Liver (tissue), 9 donors: ENCODE measurements around the gene ZNF556. TPM values are rescaled to one million over a fixed set of nuclear protein-coding genes. Genes with fewer than 3 reads are reported as not detected.

Experiments used
- DNase-seq: peaks from one replicate; pipeline ENCODE4 v3.0.0-alpha.2; 2017; ENCODE audit warnings: low spot score
- H3K27ac ChIP-seq, 2 donors: one replicate each; pipeline ENCODE4 v1.7.0; 2013; ENCODE audit warnings: inconsistent platforms in 2 of 2, low read length in 2 of 2, control low read depth in 1 of 2, low read depth in 1 of 2, mild to moderate bottlenecking in 1 of 2
- H3K27me3 ChIP-seq, 4 donors: one replicate each; pipeline versions ENCODE4 v1.6.1 to v1.7.0; 2013; ENCODE audit warnings: low read length in 3 of 4, inconsistent platforms in 1 of 4, mild to moderate bottlenecking in 1 of 4, moderate library complexity in 1 of 4; ENCODE audit not compliant: control insufficient read depth in 4 of 4, insufficient read depth in 4 of 4
- H3K36me3 ChIP-seq, 4 donors: one replicate each; pipeline versions ENCODE4 v1.6.1 to v1.7.0; 2013; ENCODE audit warnings: low read length in 3 of 4, mild to moderate bottlenecking in 3 of 4, low read depth in 1 of 4, moderate library complexity in 1 of 4; ENCODE audit not compliant: control insufficient read depth in 4 of 4, insufficient read depth in 3 of 4
- H3K4me1 ChIP-seq, 4 donors: one replicate each; pipeline versions ENCODE4 v1.6.1 to v1.7.0; 2013; ENCODE audit warnings: low read length in 3 of 4, mild to moderate bottlenecking in 3 of 4, moderate library complexity in 1 of 4; ENCODE audit not compliant: control insufficient read depth in 4 of 4, insufficient read depth in 4 of 4
- H3K4me3 ChIP-seq, 3 donors: one replicate each; pipeline versions ENCODE4 v1.6.1 to v1.7.0; 2013; ENCODE audit warnings: low read length in 3 of 3, control low read depth in 1 of 3, low read depth in 1 of 3, mild to moderate bottlenecking in 1 of 3
- H3K9ac ChIP-seq, 2 donors: one replicate each; pipeline ENCODE4 v1.7.0; 2013; ENCODE audit warnings: low read length in 2 of 2, mild to moderate bottlenecking in 2 of 2, moderate library complexity in 2 of 2, control low read depth in 1 of 2, low read depth in 1 of 2
- H3K9me3 ChIP-seq, 4 donors: one replicate each; pipeline versions ENCODE4 v1.6.1 to v1.7.0; 2013; ENCODE audit warnings: low read length in 3 of 4; ENCODE audit not compliant: control insufficient read depth in 4 of 4
- EGR1 ChIP-seq, 2 donors: IDR thresholded peaks; 2 replicates each; pipeline ENCODE4 v1.6.1; 2016 to 2018; ENCODE audit warnings: antibody characterized with exemption in 2 of 2, low read depth in 2 of 2
- FOXA1 ChIP-seq: IDR thresholded peaks from 2 replicates; pipeline ENCODE4 v1.6.1; 2016; ENCODE audit warnings: antibody characterized with exemption
- FOXA2 ChIP-seq: IDR thresholded peaks from 2 replicates; pipeline ENCODE4 v1.6.1; 2016; ENCODE audit warnings: antibody characterized with exemption
- GABPA ChIP-seq, 2 donors: IDR thresholded peaks in 1 of 2; conservative IDR thresholded peaks in 1 of 2; 2 replicates each; pipeline ENCODE4 v1.6.1; 2016; ENCODE audit warnings: antibody characterized with exemption in 2 of 2, mild to moderate bottlenecking in 1 of 2, moderate library complexity in 1 of 2
- HNF4A ChIP-seq, 2 donors: conservative IDR thresholded peaks; 2 replicates each; pipeline ENCODE4 v1.6.1; 2016; ENCODE audit warnings: antibody characterized with exemption in 2 of 2, mild to moderate bottlenecking in 2 of 2
- HNF4G ChIP-seq: IDR thresholded peaks from 2 replicates; pipeline ENCODE4 v1.6.1; 2016; ENCODE audit warnings: antibody characterized with exemption
- JUND ChIP-seq, 2 donors: IDR thresholded peaks; 2 replicates each; pipeline ENCODE4 v1.6.1; 2016; ENCODE audit warnings: antibody characterized with exemption in 2 of 2
- NR2F2 ChIP-seq: IDR thresholded peaks from 2 replicates; pipeline ENCODE4 v1.6.1; 2016; ENCODE audit warnings: antibody characterized with exemption
- RAD21 ChIP-seq, 2 donors: IDR thresholded peaks; 2 replicates each; pipeline ENCODE4 v1.6.1; 2016; ENCODE audit warnings: antibody characterized with exemption in 2 of 2, mild to moderate bottlenecking in 2 of 2
- RXRA ChIP-seq, 2 donors: IDR thresholded peaks; 2 replicates each; pipeline ENCODE4 v1.6.1; 2017 to 2018; ENCODE audit warnings: antibody characterized with exemption in 2 of 2, mild to moderate bottlenecking in 1 of 2
- SP1 ChIP-seq: IDR thresholded peaks from 2 replicates; pipeline ENCODE4 v1.6.1; 2018; ENCODE audit warnings: antibody characterized with exemption, mild to moderate bottlenecking
- TAF1 ChIP-seq: conservative IDR thresholded peaks from 2 replicates; pipeline ENCODE4 v1.6.1; 2016; ENCODE audit warnings: antibody characterized with exemption, mild to moderate bottlenecking
- YY1 ChIP-seq: IDR thresholded peaks from 2 replicates; pipeline ENCODE4 v1.6.1; 2016; ENCODE audit warnings: antibody characterized with exemption, mild to moderate bottlenecking
- WGBS: extraction: QIAGEN DNeasy Blood & Tissue Kit; methylation state at CpG from one replicate; pipeline ENCODE4 v1.1.7; 2013; 5-methylcytosine and 5-hydroxymethylcytosine counted together
- polyA plus RNA-seq, 2 donors: library from polyadenylated mRNA; stranded (reverse) in 1 of 2; unstranded in 1 of 2; fragments of 200-250 nt in 1 of 2; fragments of >200 nt in 1 of 2; fragmentation: Nextera tagmentation in 1 of 2; extraction: Ambion mirVana in 1 of 2; gene quantifications; one replicate each; pipeline versions ENCODE4 v1.2.1 to v1.2.3, GENCODE V29; 2013 to 2015
- total RNA-seq, 2 donors: library from RNA; depleted of rRNA; stranded (reverse); fragments of >200 nt; gene quantifications; one replicate each; pipeline ENCODE4 v1.2.3, GENCODE V29; 2014
- TF ChIP-seq, protein P1 (sequence below): IDR thresholded peaks from 2 replicates; pipeline ENCODE4 v1.6.1; 2016; ENCODE audit warnings: antibody characterized with exemption, mild to moderate bottlenecking
- TF ChIP-seq, protein P2 (sequence below): IDR thresholded peaks from 2 replicates; pipeline ENCODE4 v1.6.1; 2016; ENCODE audit warnings: antibody characterized with exemption
- TF ChIP-seq, protein P3 (sequence below): IDR thresholded peaks from 2 replicates; pipeline ENCODE4 v1.6.1; 2016; ENCODE audit warnings: antibody characterized with exemption
- TF ChIP-seq, protein P4 (sequence below): fragments of 150-350 bp; IDR thresholded peaks from 2 replicates; pipeline ENCODE4 v1.5.1; 2017; ENCODE audit warnings: improper control_type of control experiment, low read depth, low read length; ENCODE audit not compliant: missing input control
- TF ChIP-seq, protein P5 (sequence below): IDR thresholded peaks from 2 replicates; pipeline ENCODE4 v1.6.1; 2016; ENCODE audit warnings: antibody characterized with exemption
- donor health status: healthy.
- donor health status: healthy.
- donor health status: healthy.
- donor health status: healthy.
- donor health status: healthy.

The ZNF556 gene
- total and polyA plus RNA-seq, 4 donors, result 0.08 TPM; not detected in 3

DNA sequence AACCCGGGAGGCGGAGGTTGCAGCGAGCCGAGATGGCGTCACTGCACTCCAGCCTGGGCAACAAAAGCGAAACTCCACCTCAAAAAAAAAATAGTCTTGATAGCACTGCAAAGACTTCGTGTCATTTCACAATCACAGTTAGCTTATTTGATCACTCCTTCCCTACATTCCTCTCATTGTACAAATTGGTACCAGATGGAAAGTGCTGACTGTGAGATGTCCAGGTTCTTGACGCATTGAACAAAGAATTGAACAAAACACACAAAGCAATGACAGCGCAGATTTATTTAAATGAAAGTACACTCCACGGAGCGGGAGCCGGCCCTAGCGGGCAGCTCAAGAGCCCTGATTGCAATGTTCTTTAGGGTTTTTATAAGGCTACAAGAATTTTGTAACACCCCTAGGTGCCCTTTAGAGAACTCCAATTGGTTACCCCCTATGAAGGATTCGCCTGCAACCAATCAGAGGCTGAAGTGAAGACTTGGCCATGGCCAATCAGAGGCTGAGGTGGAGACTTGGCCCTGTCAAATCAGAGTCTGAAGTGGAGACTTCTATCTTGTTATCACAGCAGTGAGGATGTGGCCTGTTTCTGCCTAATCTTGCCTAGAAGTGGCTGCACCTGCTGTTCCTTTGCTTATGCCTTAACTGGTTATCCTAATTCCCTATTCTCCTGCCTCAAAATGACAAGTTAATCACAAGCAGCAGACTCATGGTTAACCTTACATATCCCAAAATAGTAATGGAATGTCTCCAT is 16.7 kb downstream of the ZNF556 start:
- H3K27ac ChIP-seq, result no peak overlapping the region
- H3K36me3 ChIP-seq, result no peaks in the 10 kb centered on the region
- H3K9me3 ChIP-seq, result peaks cover 0 to 5% (median 0%) of the 10 kb centered on the region in 4 donors
- no peak for DNase-seq
- no peak for TF ChIP-seq RAD21 (IDR thresholded peaks at IDR 0.05)
- TF ChIP-seq RXRA (IDR thresholded peaks at IDR 0.05), result no peak
- no peak for TF ChIP-seq GABPA (IDR thresholded peaks at IDR 0.05 in 1 of 2, conservative IDR thresholded peaks at IDR 0.05 in 1 of 2)
- TF ChIP-seq, protein P1, sequence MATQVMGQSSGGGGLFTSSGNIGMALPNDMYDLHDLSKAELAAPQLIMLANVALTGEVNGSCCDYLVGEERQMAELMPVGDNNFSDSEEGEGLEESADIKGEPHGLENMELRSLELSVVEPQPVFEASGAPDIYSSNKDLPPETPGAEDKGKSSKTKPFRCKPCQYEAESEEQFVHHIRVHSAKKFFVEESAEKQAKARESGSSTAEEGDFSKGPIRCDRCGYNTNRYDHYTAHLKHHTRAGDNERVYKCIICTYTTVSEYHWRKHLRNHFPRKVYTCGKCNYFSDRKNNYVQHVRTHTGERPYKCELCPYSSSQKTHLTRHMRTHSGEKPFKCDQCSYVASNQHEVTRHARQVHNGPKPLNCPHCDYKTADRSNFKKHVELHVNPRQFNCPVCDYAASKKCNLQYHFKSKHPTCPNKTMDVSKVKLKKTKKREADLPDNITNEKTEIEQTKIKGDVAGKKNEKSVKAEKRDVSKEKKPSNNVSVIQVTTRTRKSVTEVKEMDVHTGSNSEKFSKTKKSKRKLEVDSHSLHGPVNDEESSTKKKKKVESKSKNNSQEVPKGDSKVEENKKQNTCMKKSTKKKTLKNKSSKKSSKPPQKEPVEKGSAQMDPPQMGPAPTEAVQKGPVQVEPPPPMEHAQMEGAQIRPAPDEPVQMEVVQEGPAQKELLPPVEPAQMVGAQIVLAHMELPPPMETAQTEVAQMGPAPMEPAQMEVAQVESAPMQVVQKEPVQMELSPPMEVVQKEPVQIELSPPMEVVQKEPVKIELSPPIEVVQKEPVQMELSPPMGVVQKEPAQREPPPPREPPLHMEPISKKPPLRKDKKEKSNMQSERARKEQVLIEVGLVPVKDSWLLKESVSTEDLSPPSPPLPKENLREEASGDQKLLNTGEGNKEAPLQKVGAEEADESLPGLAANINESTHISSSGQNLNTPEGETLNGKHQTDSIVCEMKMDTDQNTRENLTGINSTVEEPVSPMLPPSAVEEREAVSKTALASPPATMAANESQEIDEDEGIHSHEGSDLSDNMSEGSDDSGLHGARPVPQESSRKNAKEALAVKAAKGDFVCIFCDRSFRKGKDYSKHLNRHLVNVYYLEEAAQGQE, result no peak
- no peak for TF ChIP-seq HNF4G
- 87% methylated on average over 14 of the region's 14 CpGs for WGBS
- H3K4me3 ChIP-seq, result no peak overlapping the region
- H3K27me3 ChIP-seq, result no peaks in the 10 kb centered on the region
- no peaks in the 10 kb centered on the region for H3K4me1 ChIP-seq
- H3K9ac ChIP-seq, result no peak overlapping the region

DNA sequence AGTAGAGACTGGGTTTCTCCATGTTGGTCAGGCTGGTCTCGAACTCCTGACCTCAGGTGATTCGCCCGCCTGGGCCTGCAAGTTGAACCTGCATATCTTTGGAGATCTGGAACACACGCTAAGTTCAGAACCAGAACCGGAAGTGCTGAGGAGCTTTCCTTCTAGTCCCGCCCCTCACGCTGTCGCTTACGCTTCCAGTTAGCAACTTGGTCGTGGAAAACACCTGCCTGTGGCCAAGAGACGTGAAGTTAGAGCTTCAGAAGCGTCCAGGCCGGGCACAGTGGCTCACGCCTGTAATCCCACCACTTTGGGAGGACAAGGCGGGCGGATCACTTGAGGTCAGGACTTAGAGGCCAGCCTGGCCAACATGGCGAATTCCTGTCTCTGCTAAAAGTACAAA is 18.6 kb downstream of the ZNF556 start:
- no peaks in the 10 kb centered on the region for H3K27me3 ChIP-seq
- H3K36me3 ChIP-seq, result no peaks in the 10 kb centered on the region
- H3K4me3 ChIP-seq, result no peak overlapping the region
- no peak overlapping the region for H3K9ac ChIP-seq
- DNase-seq, result no peak
- no peak overlapping the region for H3K27ac ChIP-seq
- no peaks in the 10 kb centered on the region for H3K9me3 ChIP-seq
- 87% methylated on average over 17 of the region's 17 CpGs for WGBS
- H3K4me1 ChIP-seq, result no peaks in the 10 kb centered on the region
- TF ChIP-seq FOXA2, result no peak
- TF ChIP-seq, protein P1, result no peak
- TF ChIP-seq HNF4G, result no peak
- TF ChIP-seq FOXA1, result no peak
- no peak for TF ChIP-seq RXRA (IDR thresholded peaks at IDR 0.05)
- TF ChIP-seq NR2F2, result no peak
- TF ChIP-seq, protein P2, sequence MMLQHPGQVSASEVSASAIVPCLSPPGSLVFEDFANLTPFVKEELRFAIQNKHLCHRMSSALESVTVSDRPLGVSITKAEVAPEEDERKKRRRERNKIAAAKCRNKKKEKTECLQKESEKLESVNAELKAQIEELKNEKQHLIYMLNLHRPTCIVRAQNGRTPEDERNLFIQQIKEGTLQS, result no peak
- TF ChIP-seq, protein P3, sequence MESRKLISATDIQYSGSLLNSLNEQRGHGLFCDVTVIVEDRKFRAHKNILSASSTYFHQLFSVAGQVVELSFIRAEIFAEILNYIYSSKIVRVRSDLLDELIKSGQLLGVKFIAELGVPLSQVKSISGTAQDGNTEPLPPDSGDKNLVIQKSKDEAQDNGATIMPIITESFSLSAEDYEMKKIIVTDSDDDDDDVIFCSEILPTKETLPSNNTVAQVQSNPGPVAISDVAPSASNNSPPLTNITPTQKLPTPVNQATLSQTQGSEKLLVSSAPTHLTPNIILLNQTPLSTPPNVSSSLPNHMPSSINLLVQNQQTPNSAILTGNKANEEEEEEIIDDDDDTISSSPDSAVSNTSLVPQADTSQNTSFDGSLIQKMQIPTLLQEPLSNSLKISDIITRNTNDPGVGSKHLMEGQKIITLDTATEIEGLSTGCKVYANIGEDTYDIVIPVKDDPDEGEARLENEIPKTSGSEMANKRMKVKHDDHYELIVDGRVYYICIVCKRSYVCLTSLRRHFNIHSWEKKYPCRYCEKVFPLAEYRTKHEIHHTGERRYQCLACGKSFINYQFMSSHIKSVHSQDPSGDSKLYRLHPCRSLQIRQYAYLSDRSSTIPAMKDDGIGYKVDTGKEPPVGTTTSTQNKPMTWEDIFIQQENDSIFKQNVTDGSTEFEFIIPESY, result no peak
- TF ChIP-seq EGR1 (IDR thresholded peaks at IDR 0.05; ENCODE audit: low read depth in 2 of 2), result no peak
- no peak for TF ChIP-seq GABPA (IDR thresholded peaks at IDR 0.05 in 1 of 2, conservative IDR thresholded peaks at IDR 0.05 in 1 of 2)
- TF ChIP-seq RAD21 (IDR thresholded peaks at IDR 0.05), result no peak
- no peak for TF ChIP-seq TAF1
- TF ChIP-seq JUND (IDR thresholded peaks at IDR 0.05), result no peak
- TF ChIP-seq HNF4A (conservative IDR thresholded peaks at IDR 0.05), result no peak
- TF ChIP-seq, protein P4, sequence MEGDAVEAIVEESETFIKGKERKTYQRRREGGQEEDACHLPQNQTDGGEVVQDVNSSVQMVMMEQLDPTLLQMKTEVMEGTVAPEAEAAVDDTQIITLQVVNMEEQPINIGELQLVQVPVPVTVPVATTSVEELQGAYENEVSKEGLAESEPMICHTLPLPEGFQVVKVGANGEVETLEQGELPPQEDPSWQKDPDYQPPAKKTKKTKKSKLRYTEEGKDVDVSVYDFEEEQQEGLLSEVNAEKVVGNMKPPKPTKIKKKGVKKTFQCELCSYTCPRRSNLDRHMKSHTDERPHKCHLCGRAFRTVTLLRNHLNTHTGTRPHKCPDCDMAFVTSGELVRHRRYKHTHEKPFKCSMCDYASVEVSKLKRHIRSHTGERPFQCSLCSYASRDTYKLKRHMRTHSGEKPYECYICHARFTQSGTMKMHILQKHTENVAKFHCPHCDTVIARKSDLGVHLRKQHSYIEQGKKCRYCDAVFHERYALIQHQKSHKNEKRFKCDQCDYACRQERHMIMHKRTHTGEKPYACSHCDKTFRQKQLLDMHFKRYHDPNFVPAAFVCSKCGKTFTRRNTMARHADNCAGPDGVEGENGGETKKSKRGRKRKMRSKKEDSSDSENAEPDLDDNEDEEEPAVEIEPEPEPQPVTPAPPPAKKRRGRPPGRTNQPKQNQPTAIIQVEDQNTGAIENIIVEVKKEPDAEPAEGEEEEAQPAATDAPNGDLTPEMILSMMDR, result no peak
- TF ChIP-seq SP1, result no peak
- TF ChIP-seq YY1, result no peak
- TF ChIP-seq, protein P5, sequence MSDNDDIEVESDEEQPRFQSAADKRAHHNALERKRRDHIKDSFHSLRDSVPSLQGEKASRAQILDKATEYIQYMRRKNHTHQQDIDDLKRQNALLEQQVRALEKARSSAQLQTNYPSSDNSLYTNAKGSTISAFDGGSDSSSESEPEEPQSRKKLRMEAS, result no peak
